Endothelial cell of umbilical vein (primary cell): Measurements from ENCODE around the gene RASGRF2.

Experiments used
- CTCF ChIP-seq, 2 donors: IDR thresholded peaks; 1 replicate in 1 of 2; 2 replicates in 1 of 2; pipeline ENCODE4 v1.5.1; 2011; ENCODE audit warnings: low read length in 2 of 2, mild to moderate bottlenecking in 2 of 2, moderate library complexity in 2 of 2, control low read depth in 1 of 2, inconsistent platforms in 1 of 2, low read depth in 1 of 2; ENCODE audit not compliant: insufficient read depth in 1 of 2; ENCODE audit errors: extremely low read depth in 1 of 2
- EZH2 ChIP-seq: IDR thresholded peaks from 2 replicates; pipeline ENCODE4 v1.6.1; 2012; ENCODE audit warnings: borderline replicate concordance, low read depth, mild to moderate bottlenecking, moderate library complexity, low read length, inconsistent platforms; ENCODE audit not compliant: severe bottlenecking
- GATA2 ChIP-seq: IDR thresholded peaks from 2 replicates; pipeline ENCODE4 v1.7.0; 2011; ENCODE audit warnings: low read depth, mild to moderate bottlenecking, moderate library complexity, mixed read lengths, low read length; ENCODE audit not compliant: insufficient read length, insufficient read depth
- JUN ChIP-seq: IDR thresholded peaks from 2 replicates; pipeline ENCODE4 v1.6.1; 2011; ENCODE audit warnings: borderline replicate concordance, low read depth; ENCODE audit not compliant: insufficient read length, insufficient read depth
- MAX ChIP-seq: IDR thresholded peaks from 2 replicates; pipeline ENCODE4 v1.6.1; 2011; ENCODE audit not compliant: insufficient read depth, insufficient read length
- MYC ChIP-seq: IDR thresholded peaks from one replicate; pipeline ENCODE4 v1.6.1; 2011; ENCODE audit warnings: mild to moderate bottlenecking, low read depth, low read length
- POLR2A ChIP-seq: IDR thresholded peaks from 2 replicates; pipeline ENCODE4 v1.6.1; 2012; ENCODE audit warnings: low read depth, mild to moderate bottlenecking, control low read depth, low read length
- POLR2AphosphoS5 ChIP-seq: IDR thresholded peaks from 2 replicates; pipeline ENCODE4 v1.6.1; 2012; ENCODE audit warnings: low read depth, mild to moderate bottlenecking, control low read depth, low read length, moderate library complexity; ENCODE audit not compliant: insufficient read depth

GRCh38 chr5:81187885-81188284, 227.7 kb downstream of the RASGRF2 start:
- TF ChIP-seq EZH2 (no peak), MAX (no peak), CTCF (IDR thresholded peaks at IDR 0.05; ENCODE audit: extremely low read depth in 1 of 2, insufficient read depth in 1 of 2, low read depth in 1 of 2, low read length in 2 of 2) (no peak), POLR2AphosphoS5 (no peak), POLR2A (no peak), JUN (no peak), MYC (no peak), GATA2 (no peak)
